Calu3 (cell line): ENCODE results near the gene ZNF283. TPM values are rescaled to one million over a fixed set of nuclear protein-coding genes. Genes with fewer than 3 reads are reported as not detected.

Source experiments
- BruUV-seq: library from RNA; stranded (reverse); fragments of 400-500 nt; replicated peaks from 2 replicates; lab custom pipeline; 2021; lab: Mats Ljungman, UMichigan
- CTCF ChIA-PET: fragments of 300-600 bp; sonication (Branson Sonifier 250); formaldehyde crosslinking; loops from one replicate; lab custom pipeline; 2022; ENCODE audit warnings: antibody characterized with exemption; lab: Charles Lee
- DNase-seq: peaks from one replicate; pipeline ENCODE4 v3.0.0; 2022
- H3K27ac Mint-ChIP-seq: one replicate; pipeline ENCODE4 v1.8.0; 2022; ENCODE audit warnings: mixed read lengths; ENCODE audit not compliant: unreplicated experiment
- H3K27me3 Mint-ChIP-seq: one replicate; pipeline ENCODE4 v1.8.0; 2022; ENCODE audit warnings: mixed read lengths; ENCODE audit not compliant: unreplicated experiment
- H3K36me3 Mint-ChIP-seq: one replicate; pipeline ENCODE4 v1.8.0; 2022; ENCODE audit warnings: mild to moderate bottlenecking, moderate library complexity, mixed read lengths; ENCODE audit not compliant: insufficient read depth, unreplicated experiment
- H3K4me1 Mint-ChIP-seq: one replicate; pipeline ENCODE4 v1.8.0; 2022; ENCODE audit warnings: mild to moderate bottlenecking, low read depth, mixed read lengths; ENCODE audit not compliant: unreplicated experiment
- H3K4me3 Mint-ChIP-seq: one replicate; pipeline ENCODE4 v1.8.0; 2022; ENCODE audit warnings: mild to moderate bottlenecking, low read depth, moderate library complexity, mixed read lengths; ENCODE audit not compliant: unreplicated experiment
- H3K9me3 Mint-ChIP-seq: one replicate; pipeline ENCODE4 v1.8.0; 2022; ENCODE audit warnings: low read depth, mixed read lengths; ENCODE audit not compliant: unreplicated experiment
- CTCF ChIP-seq: fragments of 200-600 bp; IDR thresholded peaks from one replicate; pipeline ENCODE4 v1.8.0; 2022; ENCODE audit warnings: antibody characterized with exemption; ENCODE audit not compliant: unreplicated experiment
- intact Hi-C: fragments of 100-400 bp; cut with micrococcal nuclease; formaldehyde crosslinking; loops from one replicate; pipeline ENCODE4 v1.10.0; 2022; ENCODE audit not compliant: unreplicated experiment
- total RNA-seq: library from RNA; stranded (reverse); gene quantifications from 2 replicates; pipeline ENCODE4 v1.2.3, GENCODE V29; 2022

Gene ZNF283
- total RNA-seq, 1 experiment from 2014 or later: 12.9 TPM

- TF ChIP-seq CTCF: no peak
- H3K4me1 Mint-ChIP-seq: peaks cover 17% of the 10 kb centered on the region
- no peaks in the 10 kb centered on the region for H3K9me3 Mint-ChIP-seq
- H3K4me3 Mint-ChIP-seq: peak overlapping the region; percentile 16
- no peak overlapping the region for H3K27ac Mint-ChIP-seq
- no peaks in the 10 kb centered on the region for H3K27me3 Mint-ChIP-seq
- no TSS peak for BruUV-seq
- CTCF ChIA-PET: no interaction called here
- peaks cover 19% of the 10 kb centered on the region for H3K36me3 Mint-ChIP-seq
- intact Hi-C loops: no loop called here
- no peak for DNase-seq
Measured at GRCh38 chr19:43797556-43797955, 29.6 kb upstream of the ZNF283 start.

- H3K27ac Mint-ChIP-seq: peak overlapping the region; percentile 16
- H3K27me3 Mint-ChIP-seq: no peaks in the 10 kb centered on the region
- peaks cover 19% of the 10 kb centered on the region for H3K36me3 Mint-ChIP-seq
- H3K4me1 Mint-ChIP-seq: peaks cover 17% of the 10 kb centered on the region
- no peaks in the 10 kb centered on the region for H3K9me3 Mint-ChIP-seq
- H3K4me3 Mint-ChIP-seq: peak overlapping the region; percentile 85
- no peak for DNase-seq
- BruUV-seq: no TSS peak
- intact Hi-C loops: no loop called here
- no peak for TF ChIP-seq CTCF
- CTCF ChIA-PET: no interaction called here
Measured at GRCh38 chr19:43798026-43798545, 29.0 kb upstream of the ZNF283 start.

- no peak for TF ChIP-seq CTCF
- peaks cover 19% of the 10 kb centered on the region for H3K36me3 Mint-ChIP-seq
- no peaks in the 10 kb centered on the region for H3K27me3 Mint-ChIP-seq
- H3K27ac Mint-ChIP-seq: peak overlapping the region; percentile 16
- DNase-seq: peak; percentile 88
- CTCF ChIA-PET: no interaction called here
- H3K4me3 Mint-ChIP-seq: peak overlapping the region; percentile 85
- intact Hi-C loops: no loop called here
- H3K9me3 Mint-ChIP-seq: no peaks in the 10 kb centered on the region
- BruUV-seq: no TSS peak
- H3K4me1 Mint-ChIP-seq: peaks cover 17% of the 10 kb centered on the region
Measured at GRCh38 chr19:43798546-43799409, 28.3 kb upstream of the ZNF283 start.

GRCh38 chr19:43799502-43800142 is 27.5 kb upstream of the ZNF283 start:
- CTCF ChIA-PET: no interaction called here
- intact Hi-C loops: no loop called here
- Mint-ChIP-seq H3K9me3 (no peaks in the 10 kb centered on the region), H3K27ac (no peak overlapping the region), H3K4me1 (peaks cover 23% of the 10 kb centered on the region), H3K36me3 (peaks cover 19% of the 10 kb centered on the region), H3K27me3 (no peaks in the 10 kb centered on the region), H3K4me3 (peak overlapping the region; percentile 85)
- no peak for DNase-seq
- no TSS peak for BruUV-seq
- no peak for TF ChIP-seq CTCF
